ENCODE measurements around the gene TSPAN18.

GRCh38 chr11:44912270-44912987, 185.7 kb downstream of the TSPAN18 start:
- no peak for TF ChIP-seq CTCF (IDR thresholded peaks at IDR 0.05)
- TF ChIP-seq POLR2A (IDR thresholded peaks at IDR 0.05), result no peak

All from thyroid gland (tissue), 4 donors.